ENCODE data around the gene CADPS. TPM values are rescaled to one million over a fixed set of nuclear protein-coding genes. Genes with fewer than 3 reads are reported as not detected.

CADPS gene
- polyA plus RNA-seq, 1 of the 3 experiments (the other 2 are of a cell fraction): 5.8 TPM

DNA sequence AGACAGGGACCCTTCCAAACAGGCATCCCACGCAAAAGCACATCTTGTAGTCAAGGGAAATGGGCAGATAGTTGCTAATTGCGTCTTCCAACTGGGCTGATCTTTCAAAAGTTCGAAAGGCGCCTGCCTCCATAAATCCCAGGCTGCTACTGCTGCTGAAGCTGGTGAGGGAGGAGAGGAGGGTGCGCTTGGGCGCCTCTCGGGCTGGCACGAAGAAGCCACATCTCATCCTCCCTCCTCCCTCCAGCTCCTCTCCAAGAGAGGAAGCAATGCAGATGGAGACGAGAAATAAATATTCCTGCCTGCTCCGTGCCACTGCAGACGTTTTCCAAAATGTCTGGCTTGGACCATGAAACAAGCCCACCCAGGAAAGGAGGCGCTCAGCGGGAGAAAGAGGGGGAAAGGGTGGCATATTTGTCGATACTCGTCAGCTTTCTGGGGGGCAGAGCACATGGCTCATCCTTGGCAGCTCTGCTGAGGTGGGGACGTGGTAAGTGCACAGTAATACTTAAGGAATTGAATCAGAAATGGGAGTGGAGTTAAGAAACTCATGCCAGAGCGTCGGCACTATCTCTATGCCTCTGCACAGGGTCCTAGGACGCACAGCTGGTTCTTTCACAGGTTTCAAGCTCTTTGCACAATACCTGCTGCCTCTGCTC, 413.0 kb downstream of the CADPS start:
- no peaks in the 10 kb centered on the region for H4K20me1 ChIP-seq (ENCODE audit: insufficient read depth)
- no peak overlapping the region for H3K4me3 ChIP-seq (ENCODE audit: low read depth in 2 of 2, low read length in 1 of 2)
- H3K4me1 ChIP-seq (ENCODE audit: control insufficient read depth in 1 of 2, insufficient read depth in 2 of 2, low read depth in 1 of 2, low read length in 1 of 2): no peaks in the 10 kb centered on the region
- ChIA-PET CTCF (no interaction called here), POLR2A (no interaction called here)
- H3K4me2 ChIP-seq: no peak overlapping the region
- no peaks in the 10 kb centered on the region for H3K36me3 ChIP-seq (replicated peaks in 1 of 2; ENCODE audit: control insufficient read depth in 1 of 2, insufficient read depth in 2 of 2, low read length in 1 of 2)
- no peak overlapping the region for H3K9ac ChIP-seq
- DNase-seq: no peak
- H2AFZ ChIP-seq (ENCODE audit: low read depth): no peak overlapping the region
- no peaks in the 10 kb centered on the region for H3K27me3 ChIP-seq (ENCODE audit: insufficient read depth)
- 82% methylated on average over 19 of the region's 19 CpGs for WGBS (ENCODE audit: low lambda C conversion rate)
- H3F3A ChIP-seq (replicated peaks; ENCODE audit: insufficient read depth): no peaks in the 10 kb centered on the region
- H3K9me2 ChIP-seq: no peaks in the 10 kb centered on the region
- no peaks in the 10 kb centered on the region for H3K79me2 ChIP-seq (ENCODE audit: insufficient read depth)
- TF ChIP-seq, protein P1, sequence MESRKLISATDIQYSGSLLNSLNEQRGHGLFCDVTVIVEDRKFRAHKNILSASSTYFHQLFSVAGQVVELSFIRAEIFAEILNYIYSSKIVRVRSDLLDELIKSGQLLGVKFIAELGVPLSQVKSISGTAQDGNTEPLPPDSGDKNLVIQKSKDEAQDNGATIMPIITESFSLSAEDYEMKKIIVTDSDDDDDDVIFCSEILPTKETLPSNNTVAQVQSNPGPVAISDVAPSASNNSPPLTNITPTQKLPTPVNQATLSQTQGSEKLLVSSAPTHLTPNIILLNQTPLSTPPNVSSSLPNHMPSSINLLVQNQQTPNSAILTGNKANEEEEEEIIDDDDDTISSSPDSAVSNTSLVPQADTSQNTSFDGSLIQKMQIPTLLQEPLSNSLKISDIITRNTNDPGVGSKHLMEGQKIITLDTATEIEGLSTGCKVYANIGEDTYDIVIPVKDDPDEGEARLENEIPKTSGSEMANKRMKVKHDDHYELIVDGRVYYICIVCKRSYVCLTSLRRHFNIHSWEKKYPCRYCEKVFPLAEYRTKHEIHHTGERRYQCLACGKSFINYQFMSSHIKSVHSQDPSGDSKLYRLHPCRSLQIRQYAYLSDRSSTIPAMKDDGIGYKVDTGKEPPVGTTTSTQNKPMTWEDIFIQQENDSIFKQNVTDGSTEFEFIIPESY (IDR thresholded peaks at IDR 0.05; ENCODE audit: borderline replicate concordance, low read depth): no peak
- no peak for TF ChIP-seq MEF2A (IDR thresholded peaks at IDR 0.05; ENCODE audit: borderline replicate concordance, low read depth)
- TF ChIP-seq EP300 (IDR thresholded peaks at IDR 0.05; ENCODE audit: borderline replicate concordance in 1 of 2, low read depth in 1 of 2, low read length in 1 of 2): no peak
- TF ChIP-seq, protein P2, sequence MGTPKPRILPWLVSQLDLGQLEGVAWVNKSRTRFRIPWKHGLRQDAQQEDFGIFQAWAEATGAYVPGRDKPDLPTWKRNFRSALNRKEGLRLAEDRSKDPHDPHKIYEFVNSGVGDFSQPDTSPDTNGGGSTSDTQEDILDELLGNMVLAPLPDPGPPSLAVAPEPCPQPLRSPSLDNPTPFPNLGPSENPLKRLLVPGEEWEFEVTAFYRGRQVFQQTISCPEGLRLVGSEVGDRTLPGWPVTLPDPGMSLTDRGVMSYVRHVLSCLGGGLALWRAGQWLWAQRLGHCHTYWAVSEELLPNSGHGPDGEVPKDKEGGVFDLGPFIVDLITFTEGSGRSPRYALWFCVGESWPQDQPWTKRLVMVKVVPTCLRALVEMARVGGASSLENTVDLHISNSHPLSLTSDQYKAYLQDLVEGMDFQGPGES (IDR thresholded peaks at IDR 0.05; ENCODE audit: low read depth, low read length): no peak
- no peak for TF ChIP-seq ELF1 (IDR thresholded peaks at IDR 0.05)
- no peak for TF ChIP-seq YY1 (IDR thresholded peaks at IDR 0.05; ENCODE audit: low read depth)
- TF ChIP-seq GABPA (IDR thresholded peaks at IDR 0.05; ENCODE audit: low read depth): no peak
- TF ChIP-seq RCOR1 (IDR thresholded peaks at IDR 0.05; ENCODE audit: low read length): no peak
- TF ChIP-seq, protein P3, sequence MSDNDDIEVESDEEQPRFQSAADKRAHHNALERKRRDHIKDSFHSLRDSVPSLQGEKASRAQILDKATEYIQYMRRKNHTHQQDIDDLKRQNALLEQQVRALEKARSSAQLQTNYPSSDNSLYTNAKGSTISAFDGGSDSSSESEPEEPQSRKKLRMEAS (IDR thresholded peaks at IDR 0.05; ENCODE audit: low read depth): no peak
- no peak for TF ChIP-seq MXI1 (IDR thresholded peaks at IDR 0.05; ENCODE audit: low read depth, low read length)
- H3K27ac ChIP-seq (ENCODE audit: low read depth in 2 of 2, low read length in 1 of 2): no peak overlapping the region
- H3K9me3 ChIP-seq: no peaks in the 10 kb centered on the region

DNA sequence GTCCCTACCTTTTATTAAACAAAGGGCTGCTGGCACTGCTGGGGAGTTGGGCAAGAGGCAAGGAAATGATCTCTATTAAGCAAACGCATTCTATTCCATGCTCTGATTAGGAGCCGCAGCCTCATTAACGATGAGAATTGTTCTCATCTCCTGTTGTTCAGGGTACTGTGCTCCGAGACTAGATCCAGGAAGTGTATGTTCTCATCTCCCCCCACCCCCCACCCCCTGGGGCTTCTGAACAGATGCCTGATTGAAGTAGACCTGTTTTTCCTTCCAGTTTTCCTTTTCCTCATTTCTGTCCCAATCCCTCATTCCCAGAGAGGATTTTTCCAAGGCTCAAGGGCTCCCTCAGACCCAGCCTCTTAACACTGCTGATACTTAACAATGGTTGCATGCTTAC, 420.3 kb downstream of the CADPS start:
- ChIA-PET POLR2A (no interaction called here), CTCF (interaction anchor here (1.0 kb wide), 1 partner anchor 9 kb away, joined by 3 read pairs; no protein-coding TSS in a partner anchor)
- DNase-seq: no peak
- Histone ChIP-seq H2AFZ (ENCODE audit: low read depth) (no peak overlapping the region), H3F3A (replicated peaks; ENCODE audit: insufficient read depth) (no peaks in the 10 kb centered on the region), H3K9ac (no peak overlapping the region), H3K9me3 (no peaks in the 10 kb centered on the region), H3K4me1 (ENCODE audit: control insufficient read depth in 1 of 2, insufficient read depth in 2 of 2, low read depth in 1 of 2, low read length in 1 of 2) (no peaks in the 10 kb centered on the region), H4K20me1 (ENCODE audit: insufficient read depth) (no peaks in the 10 kb centered on the region), H3K4me2 (no peak overlapping the region), H3K27ac (ENCODE audit: low read depth in 2 of 2, low read length in 1 of 2) (no peak overlapping the region), H3K79me2 (ENCODE audit: insufficient read depth) (no peaks in the 10 kb centered on the region), H3K36me3 (replicated peaks in 1 of 2; ENCODE audit: control insufficient read depth in 1 of 2, insufficient read depth in 2 of 2, low read length in 1 of 2) (no peaks in the 10 kb centered on the region), H3K4me3 (ENCODE audit: low read depth in 2 of 2, low read length in 1 of 2) (no peak overlapping the region), H3K9me2 (no peaks in the 10 kb centered on the region), H3K27me3 (ENCODE audit: insufficient read depth) (no peaks in the 10 kb centered on the region)
- 66% methylated on average over 4 of the region's 4 CpGs for WGBS (ENCODE audit: low lambda C conversion rate)
- no peak for TF ChIP-seq FOXJ3 (CRISPR knock-in tag; IDR thresholded peaks at IDR 0.05)
- TF ChIP-seq, protein P4, sequence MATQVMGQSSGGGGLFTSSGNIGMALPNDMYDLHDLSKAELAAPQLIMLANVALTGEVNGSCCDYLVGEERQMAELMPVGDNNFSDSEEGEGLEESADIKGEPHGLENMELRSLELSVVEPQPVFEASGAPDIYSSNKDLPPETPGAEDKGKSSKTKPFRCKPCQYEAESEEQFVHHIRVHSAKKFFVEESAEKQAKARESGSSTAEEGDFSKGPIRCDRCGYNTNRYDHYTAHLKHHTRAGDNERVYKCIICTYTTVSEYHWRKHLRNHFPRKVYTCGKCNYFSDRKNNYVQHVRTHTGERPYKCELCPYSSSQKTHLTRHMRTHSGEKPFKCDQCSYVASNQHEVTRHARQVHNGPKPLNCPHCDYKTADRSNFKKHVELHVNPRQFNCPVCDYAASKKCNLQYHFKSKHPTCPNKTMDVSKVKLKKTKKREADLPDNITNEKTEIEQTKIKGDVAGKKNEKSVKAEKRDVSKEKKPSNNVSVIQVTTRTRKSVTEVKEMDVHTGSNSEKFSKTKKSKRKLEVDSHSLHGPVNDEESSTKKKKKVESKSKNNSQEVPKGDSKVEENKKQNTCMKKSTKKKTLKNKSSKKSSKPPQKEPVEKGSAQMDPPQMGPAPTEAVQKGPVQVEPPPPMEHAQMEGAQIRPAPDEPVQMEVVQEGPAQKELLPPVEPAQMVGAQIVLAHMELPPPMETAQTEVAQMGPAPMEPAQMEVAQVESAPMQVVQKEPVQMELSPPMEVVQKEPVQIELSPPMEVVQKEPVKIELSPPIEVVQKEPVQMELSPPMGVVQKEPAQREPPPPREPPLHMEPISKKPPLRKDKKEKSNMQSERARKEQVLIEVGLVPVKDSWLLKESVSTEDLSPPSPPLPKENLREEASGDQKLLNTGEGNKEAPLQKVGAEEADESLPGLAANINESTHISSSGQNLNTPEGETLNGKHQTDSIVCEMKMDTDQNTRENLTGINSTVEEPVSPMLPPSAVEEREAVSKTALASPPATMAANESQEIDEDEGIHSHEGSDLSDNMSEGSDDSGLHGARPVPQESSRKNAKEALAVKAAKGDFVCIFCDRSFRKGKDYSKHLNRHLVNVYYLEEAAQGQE (IDR thresholded peaks at IDR 0.05; ENCODE audit: low read depth, low read length): no peak
- no peak for TF ChIP-seq SMC3 (IDR thresholded peaks at IDR 0.05; ENCODE audit: low read depth, low read length)
- TF ChIP-seq POLR2AphosphoS5 (IDR thresholded peaks at IDR 0.05; ENCODE audit: low read depth, low read length): no peak
- no peak for TF ChIP-seq CHD2 (IDR thresholded peaks at IDR 0.05; ENCODE audit: low read length, partially characterized antibody)
- TF ChIP-seq, protein P2 (IDR thresholded peaks at IDR 0.05; ENCODE audit: low read depth, low read length): no peak
- TF ChIP-seq NFIC (IDR thresholded peaks at IDR 0.05; ENCODE audit: borderline replicate concordance): no peak
- TF ChIP-seq RXRA (IDR thresholded peaks at IDR 0.05; ENCODE audit: borderline replicate concordance, low read depth): no peak
- no peak for TF ChIP-seq RAD21 (IDR thresholded peaks at IDR 0.05; ENCODE audit: low read length)
- no peak for TF ChIP-seq TCF12 (IDR thresholded peaks at IDR 0.05)
- TF ChIP-seq, protein P5, sequence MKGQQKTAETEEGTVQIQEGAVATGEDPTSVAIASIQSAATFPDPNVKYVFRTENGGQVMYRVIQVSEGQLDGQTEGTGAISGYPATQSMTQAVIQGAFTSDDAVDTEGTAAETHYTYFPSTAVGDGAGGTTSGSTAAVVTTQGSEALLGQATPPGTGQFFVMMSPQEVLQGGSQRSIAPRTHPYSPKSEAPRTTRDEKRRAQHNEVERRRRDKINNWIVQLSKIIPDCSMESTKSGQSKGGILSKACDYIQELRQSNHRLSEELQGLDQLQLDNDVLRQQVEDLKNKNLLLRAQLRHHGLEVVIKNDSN (IDR thresholded peaks at IDR 0.05; ENCODE audit: borderline replicate concordance, low read depth): no peak

All from SK-N-SH (cell line).